Psoas muscle (tissue), 8 donors: Measurements from ENCODE around the gene CEP70. TPM values are rescaled to one million over a fixed set of nuclear protein-coding genes. Genes with fewer than 3 reads are reported as not detected.

Experiments
- ATAC-seq, 4 donors: fragments of 200-7000 bp; cut with Tn5 transposase; one replicate each; pipeline ENCODE4 v1.9.1; 2020; ENCODE audit warnings: moderate library complexity in 3 of 4, mild to moderate bottlenecking in 2 of 4
- DNase-seq, 2 donors: peaks; one replicate each; pipeline ENCODE4 v3.0.0-alpha.2; 2020
- H3K27ac ChIP-seq: fragments of 200-600 bp; one replicate; pipeline ENCODE4 v1.8.0; 2022
- H3K27me3 ChIP-seq, 3 donors: fragments of 200-600 bp in 1 of 3; one replicate each; pipeline versions ENCODE4 v1.6.1 to v1.8.0; 2013 to 2022; ENCODE audit warnings: low read length in 2 of 3, mild to moderate bottlenecking in 2 of 3, moderate library complexity in 1 of 3; ENCODE audit not compliant: insufficient read depth in 3 of 3
- H3K36me3 ChIP-seq, 2 donors: fragments of 200-600 bp in 1 of 2; one replicate each; pipeline versions ENCODE4 v1.6.1 to v1.8.0; 2013 to 2022; ENCODE audit warnings: low read depth in 1 of 2, mild to moderate bottlenecking in 1 of 2, moderate library complexity in 1 of 2; ENCODE audit not compliant: insufficient read depth in 1 of 2
- H3K4me1 ChIP-seq: fragments of 200-600 bp; one replicate; pipeline ENCODE4 v1.8.0; 2022
- H3K4me3 ChIP-seq: fragments of 200-600 bp; one replicate; pipeline ENCODE4 v1.8.0; 2022; ENCODE audit warnings: mild to moderate bottlenecking
- H3K9me3 ChIP-seq: fragments of 200-600 bp; one replicate; pipeline ENCODE4 v1.8.0; 2022
- CTCF ChIP-seq: fragments of 200-600 bp; IDR thresholded peaks from one replicate; pipeline ENCODE4 v1.8.0; 2022; ENCODE audit warnings: antibody characterized with exemption
- WGBS, 3 donors: extraction: QIAGEN DNeasy Blood & Tissue Kit; methylation state at CpG; one replicate each; pipeline versions ENCODE4 v1.1.6 to v1.1.7; 2013; 5-methylcytosine and 5-hydroxymethylcytosine counted together
- intact Hi-C, 2 donors: fragments of 100-400 bp; cut with DNase I; formaldehyde crosslinking; loops; one replicate each; pipeline versions ENCODE4 v1.11.0 to v1.14.2; 2022
- polyA plus RNA-seq, 3 donors: library from polyadenylated mRNA; stranded (reverse); fragments of 200-250 nt; gene quantifications; one replicate each; pipeline ENCODE4 v1.2.3, GENCODE V29; 2013
- total RNA-seq, 4 donors: library from RNA; stranded (reverse); fragmentation: NEBNext Ultra II Directional in 2 of 4; extraction: Animal tissue kit (Norgen Biotek cat#: 25700) in 2 of 4; gene quantifications; one replicate each; pipeline versions ENCODE4 v1.2.1 to v1.2.4, GENCODE V29; 2021 to 2023
- donor health status: healthy with polysubstance abuse.
- donor health status: DM: no; HTN: no; CAD: no; lungs with moderate emphysema.
- donor health status: Bipolar disorder and iron deficiency.
- donor health status: healthy.
- donor health status: DM: yes; HTN: yes; CAD: no.
- donor health status: DM: no; HTN: no; CAD: no.
- donor health status: DM: no; HTN: no; CAD: no.
- donor health status: DM: yes; HTN: yes; CAD: no.

Gene CEP70
- total and polyA plus RNA-seq, 7 donors = 4.1 to 30.4 (median 21.4) TPM

DNA sequence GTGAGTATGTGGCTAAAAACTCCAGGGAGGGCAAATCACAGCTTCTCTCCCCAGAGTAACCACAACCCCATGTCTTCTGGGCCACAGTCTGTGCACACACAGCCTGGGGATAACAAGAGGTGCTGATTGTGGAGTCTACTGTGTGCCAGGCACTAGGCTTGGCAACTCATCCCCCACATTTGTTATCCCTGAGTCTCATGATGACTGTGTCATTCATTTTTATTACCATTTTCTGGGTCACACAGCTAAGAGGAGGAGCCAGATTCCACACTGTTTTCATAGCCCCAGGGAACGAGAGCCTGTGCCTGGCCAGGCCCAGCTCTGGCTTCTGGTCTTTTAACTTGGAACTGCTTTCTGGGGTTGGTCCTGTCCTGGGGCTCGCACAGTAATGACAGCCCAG, 125.2 kb downstream of the CEP70 start:
- H3K9me3 ChIP-seq = no peaks in the 10 kb centered on the region
- no peak for TF ChIP-seq CTCF
- H3K4me3 ChIP-seq = peak overlapping the region; percentile 54
- H3K4me1 ChIP-seq = peaks cover 29% of the 10 kb centered on the region
- H3K27ac ChIP-seq = peak overlapping the region; percentile 94
- DNase-seq (peak in 1 of 2 donors; percentile 71), ATAC-seq (peak; percentile 87 to 95 (median 94))
- intact Hi-C loops = loop anchor here in 1 of 2 donors (1.0 kb wide), 1 partner anchor 125 kb away; the partner anchor contains the start of gene CEP70
- WGBS, 3 donors = 14 to 24% (median 17%) methylated on average over 2 of the region's 2 CpGs
- no peaks in the 10 kb centered on the region for H3K36me3 ChIP-seq
- no peaks in the 10 kb centered on the region for H3K27me3 ChIP-seq

GRCh38 chr3:138468451-138468850, 125.6 kb downstream of the CEP70 start:
- intact Hi-C loops = no loop called here
- no peak overlapping the region for H3K4me3 ChIP-seq
- H3K27me3 ChIP-seq = no peaks in the 10 kb centered on the region
- 58 to 61% (median 59%) methylated on average over 6 of the region's 6 CpGs for WGBS, 3 donors
- peak in 1 of 4 donors; percentile 14 for ATAC-seq
- H3K9me3 ChIP-seq = no peaks in the 10 kb centered on the region
- no peak for DNase-seq
- H3K36me3 ChIP-seq = no peaks in the 10 kb centered on the region
- peaks cover 29% of the 10 kb centered on the region for H3K4me1 ChIP-seq
- no peak for TF ChIP-seq CTCF
- H3K27ac ChIP-seq = peak overlapping the region; percentile 94

DNA sequence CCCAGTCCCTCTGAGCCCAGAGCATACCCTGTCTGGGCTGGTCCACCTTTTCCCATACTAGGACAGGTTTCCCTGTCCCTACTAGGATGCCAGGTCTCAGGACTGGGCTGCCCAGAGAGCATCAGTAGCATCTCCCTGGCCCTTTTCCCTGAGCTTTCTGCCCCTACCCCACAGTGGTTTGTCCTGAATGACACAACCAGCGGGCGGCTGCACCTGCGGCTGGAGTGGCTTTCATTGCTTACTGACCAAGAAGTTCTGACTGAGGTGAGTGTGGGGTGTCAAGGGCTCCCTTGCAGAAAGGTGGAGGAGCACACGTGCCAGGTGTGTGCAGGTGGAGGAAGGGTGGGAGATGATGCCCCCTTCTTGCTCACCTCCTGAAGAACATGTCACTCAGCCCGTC, 126.1 kb downstream of the CEP70 start:
- WGBS, 3 donors = 95 to 99% (median 95%) methylated on average over 5 of the region's 5 CpGs
- ATAC-seq (no peak), DNase-seq (peak in 1 of 2 donors; percentile 22)
- H3K9me3 ChIP-seq = no peaks in the 10 kb centered on the region
- no peaks in the 10 kb centered on the region for H3K36me3 ChIP-seq
- peaks cover 29% of the 10 kb centered on the region for H3K4me1 ChIP-seq
- H3K27ac ChIP-seq = peak overlapping the region; percentile 94
- no peaks in the 10 kb centered on the region for H3K27me3 ChIP-seq
- H3K4me3 ChIP-seq = no peak overlapping the region
- intact Hi-C loops = no loop called here
- no peak for TF ChIP-seq CTCF

DNA sequence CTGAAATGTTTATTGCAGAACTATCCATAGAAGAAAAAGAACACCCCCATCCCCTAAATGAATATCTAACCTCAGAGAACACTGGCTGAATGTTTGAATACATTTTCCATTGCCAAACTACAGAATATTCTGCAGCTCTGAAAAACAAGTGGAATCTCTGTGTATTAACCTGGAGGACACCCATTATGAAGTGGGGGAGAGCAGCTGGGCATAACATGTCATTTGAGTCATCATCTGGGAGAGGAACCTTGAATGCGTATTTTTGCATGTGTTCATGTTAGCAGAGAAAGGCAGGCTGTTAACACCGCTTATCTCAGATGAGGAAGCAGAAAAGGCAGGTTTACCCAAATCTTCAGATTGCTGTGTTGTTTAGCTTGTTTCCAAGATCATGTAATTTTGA, 128.1 kb downstream of the CEP70 start:
- no peaks in the 10 kb centered on the region for H3K9me3 ChIP-seq
- WGBS, 3 donors = 66 to 73% (median 71%) methylated on average over 2 of the region's 2 CpGs
- ATAC-seq = no peak
- TF ChIP-seq CTCF = no peak
- H3K4me3 ChIP-seq = no peak overlapping the region
- no peak overlapping the region for H3K27ac ChIP-seq
- peaks cover 26% of the 10 kb centered on the region for H3K4me1 ChIP-seq
- DNase-seq = no peak
- no peaks in the 10 kb centered on the region for H3K27me3 ChIP-seq
- H3K36me3 ChIP-seq = no peaks in the 10 kb centered on the region
- intact Hi-C loops = no loop called here

DNA sequence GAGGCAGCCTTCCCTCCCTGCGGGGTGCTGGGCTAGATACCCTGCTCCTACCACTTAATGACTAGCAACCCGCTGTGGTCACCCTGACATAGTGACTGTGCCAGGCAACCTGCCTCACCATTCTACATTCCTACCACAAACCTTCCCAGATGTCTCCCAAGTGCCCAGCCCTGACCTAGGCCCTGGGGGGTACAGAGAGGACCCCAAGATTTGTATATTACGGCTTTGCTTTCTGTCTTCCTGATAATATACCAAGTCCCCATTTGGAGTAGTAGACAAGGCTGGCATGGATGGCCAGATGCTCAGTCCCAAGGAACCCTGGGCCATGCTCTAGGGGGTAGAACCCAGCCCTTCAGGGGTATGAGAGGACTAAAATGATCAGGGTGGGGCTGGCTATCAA, 128.6 kb downstream of the CEP70 start:
- ATAC-seq (no peak), DNase-seq (peak in 1 of 2 donors; percentile 36)
- intact Hi-C loops = no loop called here
- Histone ChIP-seq H3K36me3 (no peaks in the 10 kb centered on the region), H3K4me1 (peaks cover 22% of the 10 kb centered on the region), H3K27me3 (no peaks in the 10 kb centered on the region), H3K4me3 (no peak overlapping the region), H3K9me3 (no peaks in the 10 kb centered on the region), H3K27ac (no peak overlapping the region)
- WGBS, 3 donors = 97 to 100% (median 97%) methylated on average over 3 of the region's 3 CpGs
- TF ChIP-seq CTCF = no peak
